Endothelial cell of umbilical vein (primary cell): ENCODE results near the gene ELP4. TPM values are rescaled to one million over a fixed set of nuclear protein-coding genes. Genes with fewer than 3 reads are reported as not detected.

Experiments
- BruUV-seq: library from RNA; stranded (reverse); fragments of 400-500 nt; replicated peaks from 2 replicates; lab custom pipeline; 2021; lab: Mats Ljungman, UMichigan
- CTCF ChIA-PET: fragments of 300-600, 350-600 bp; sonication (Branson Sonifier 250); formaldehyde crosslinking; loops from one replicate; lab custom pipeline; 2021; ENCODE audit warnings: antibody characterized with exemption, inconsistent platforms; lab: Charles Lee
- POLR2A ChIA-PET: fragments of 300-600, 350-600 bp; sonication (Branson Sonifier 250); formaldehyde crosslinking; loops from one replicate; lab custom pipeline; 2021; ENCODE audit warnings: antibody characterized with exemption, inconsistent platforms; lab: Charles Lee
- DNase-seq: peaks from one replicate; pipeline ENCODE4 v3.0.0-alpha.2; 2011; ENCODE audit warnings: low read depth, low spot score
- FAIRE-seq: peaks from 2 replicates; lab custom pipeline; 2011; peaks lifted over from hg19 to GRCh38; lab: Jason Lieb, UNC
- H2AFZ ChIP-seq: 2 replicates; pipeline ENCODE4 v1.6.0; 2012; ENCODE audit warnings: low read depth, low read length, control low read depth, inconsistent platforms
- H3K27ac ChIP-seq: 2 replicates; pipeline ENCODE4 v1.5.1; 2011; ENCODE audit warnings: low read depth, mild to moderate bottlenecking, control low read depth, low read length, moderate library complexity; ENCODE audit not compliant: insufficient read depth
- H3K27me3 ChIP-seq, 2 experiments: 2 replicates each; pipeline versions ENCODE4 v1.6.0 to v1.6.1; 2011; ENCODE audit warnings: low read length in 2 of 2, mixed read lengths in 1 of 2; ENCODE audit not compliant: control insufficient read depth in 2 of 2, insufficient read depth in 2 of 2
- H3K36me3 ChIP-seq, 2 experiments: 2 replicates in 1 of 2; 3 replicates in 1 of 2; pipeline ENCODE4 v1.5.1; 2011; ENCODE audit warnings: low read length in 2 of 2, mild to moderate bottlenecking in 1 of 2, moderate library complexity in 1 of 2; ENCODE audit not compliant: control insufficient read depth in 2 of 2, insufficient read depth in 2 of 2; ENCODE audit errors: extremely low read depth in 1 of 2
- H3K4me1 ChIP-seq: 3 replicates; pipeline ENCODE4 v1.5.1; 2011; ENCODE audit warnings: mild to moderate bottlenecking, low read length; ENCODE audit not compliant: control insufficient read depth, insufficient read depth; ENCODE audit errors: extremely low read depth
- H3K4me2 ChIP-seq: 2 replicates; pipeline ENCODE4 v1.6.1; 2011; ENCODE audit warnings: low read length, control low read depth, mixed read lengths; ENCODE audit not compliant: insufficient read depth
- H3K4me3 ChIP-seq, 3 experiments: fragments of 200-600 bp in 1 of 3; sonication (generic), shearing (Covaris generic) in 1 of 3; replicated peaks in 1 of 3; 2 replicates each; pipeline ENCODE4 v1.5.1; 2011 to 2016; ENCODE audit warnings: control low read depth in 3 of 3, low read length in 3 of 3, mild to moderate bottlenecking in 2 of 3, inconsistent platforms in 1 of 3, low read depth in 1 of 3, moderate library complexity in 1 of 3; ENCODE audit not compliant: insufficient read depth in 1 of 3
- H3K79me2 ChIP-seq: 2 replicates; pipeline ENCODE4 v1.6.0; 2012; ENCODE audit warnings: low read length, inconsistent platforms; ENCODE audit not compliant: control insufficient read depth, insufficient read depth
- H3K9ac ChIP-seq: replicated peaks from 2 replicates; pipeline ENCODE3; 2011; ENCODE audit warnings: low read length, control low read depth; ENCODE audit not compliant: insufficient read depth; ENCODE audit errors: extremely low read depth
- H3K9me1 ChIP-seq: replicated peaks from 3 replicates; pipeline ENCODE4 v1.6.0; 2011; ENCODE audit warnings: mild to moderate bottlenecking, low read length; ENCODE audit not compliant: control insufficient read depth, insufficient read depth; ENCODE audit errors: extremely low read depth
- H3K9me3 ChIP-seq: replicated peaks from 2 replicates; pipeline ENCODE4 v1.5.1; 2012; ENCODE audit warnings: low read length, inconsistent platforms; ENCODE audit not compliant: control insufficient read depth, insufficient read depth
- H4K20me1 ChIP-seq: replicated peaks from 2 replicates; pipeline ENCODE3; 2011; ENCODE audit warnings: mild to moderate bottlenecking, low read length; ENCODE audit not compliant: control insufficient read depth, insufficient read depth; ENCODE audit errors: extremely low read depth
- EZH2 ChIP-seq: IDR thresholded peaks from 2 replicates; pipeline ENCODE4 v1.6.1; 2012; ENCODE audit warnings: borderline replicate concordance, low read depth, mild to moderate bottlenecking, moderate library complexity, low read length, inconsistent platforms; ENCODE audit not compliant: severe bottlenecking
- GATA2 ChIP-seq: IDR thresholded peaks from 2 replicates; pipeline ENCODE4 v1.7.0; 2011; ENCODE audit warnings: low read depth, mild to moderate bottlenecking, moderate library complexity, mixed read lengths, low read length; ENCODE audit not compliant: insufficient read length, insufficient read depth
- JUN ChIP-seq: IDR thresholded peaks from 2 replicates; pipeline ENCODE4 v1.6.1; 2011; ENCODE audit warnings: borderline replicate concordance, low read depth; ENCODE audit not compliant: insufficient read length, insufficient read depth
- MYC ChIP-seq: IDR thresholded peaks from one replicate; pipeline ENCODE4 v1.6.1; 2011; ENCODE audit warnings: mild to moderate bottlenecking, low read depth, low read length
- POLR2A ChIP-seq: IDR thresholded peaks from 2 replicates; pipeline ENCODE4 v1.6.1; 2012; ENCODE audit warnings: low read depth, mild to moderate bottlenecking, control low read depth, low read length
- POLR2AphosphoS5 ChIP-seq: IDR thresholded peaks from 2 replicates; pipeline ENCODE4 v1.6.1; 2012; ENCODE audit warnings: low read depth, mild to moderate bottlenecking, control low read depth, low read length, moderate library complexity; ENCODE audit not compliant: insufficient read depth
- dilution Hi-C: fragments of 300-500 bp; cut with MboI; formaldehyde crosslinking; loops from one replicate; pipeline ENCODE4 v1.15.0; 2019; ENCODE audit warnings: low sequenced_read_pairs; ENCODE audit not compliant: extremely low pct_ligation_motif_present
- intact Hi-C: fragments of 100-400 bp; cut with micrococcal nuclease; formaldehyde crosslinking; loops from one replicate; pipeline ENCODE4 v1.10.0; 2022
- polyA plus RNA-seq, 4 experiments: library from polyadenylated mRNA; depleted of rRNA in 3 of 4; stranded (reverse) in 3 of 4; unstranded in 1 of 4; fragments of >200 nt; gene quantifications; 2 replicates each; pipeline versions ENCODE4 v1.2.1 to v1.2.3, GENCODE V29; 2011 to 2012; ENCODE audit warnings: missing spikeins in 1 of 4
- total RNA-seq: library from RNA; stranded (reverse); gene quantifications from 2 replicates; pipeline ENCODE4 v1.2.3, GENCODE V29; 2021
- TF ChIP-seq, protein P1 (sequence below): IDR thresholded peaks from 2 replicates; pipeline ENCODE4 v1.6.1; 2011; ENCODE audit not compliant: insufficient read depth, insufficient read length
- TF ChIP-seq, protein P2 (sequence below), 2 donors: IDR thresholded peaks; 1 replicate in 1 of 2; 2 replicates in 1 of 2; pipeline ENCODE4 v1.5.1; 2011; ENCODE audit warnings: low read length in 2 of 2, mild to moderate bottlenecking in 2 of 2, moderate library complexity in 2 of 2, control low read depth in 1 of 2, inconsistent platforms in 1 of 2, low read depth in 1 of 2; ENCODE audit not compliant: insufficient read depth in 1 of 2; ENCODE audit errors: extremely low read depth in 1 of 2

Gene ELP4
- total and polyA plus RNA-seq, 2 donors (not counting 3 experiments of a cell fraction or from before 2014, with no cell fraction given): 11.6 to 16.3 TPM

DNA sequence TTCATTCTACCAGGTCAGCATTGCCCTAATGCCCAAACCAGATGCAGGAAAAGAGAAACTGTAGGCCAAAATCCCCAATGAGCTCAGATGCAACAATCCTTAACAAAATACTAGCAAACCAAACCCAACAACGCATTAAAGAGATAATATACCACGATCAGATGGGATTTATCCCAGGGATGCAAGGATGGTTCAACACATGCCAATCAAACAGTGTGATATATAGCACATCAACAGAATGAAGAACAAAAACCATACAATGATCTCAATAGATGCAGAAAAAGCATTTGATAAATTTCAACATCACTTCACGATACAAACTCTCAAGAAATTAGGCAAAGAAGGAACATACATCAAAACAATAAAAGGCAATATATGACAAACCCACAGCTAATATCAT lies 45.1 kb upstream of the ELP4 start:
- Histone ChIP-seq H3K4me1 (no peaks in the 10 kb centered on the region), H3K4me3 (no peak overlapping the region), H3K9ac (no peak overlapping the region), H2AFZ (no peak overlapping the region), H3K36me3 (no peaks in the 10 kb centered on the region), H3K27ac (no peak overlapping the region), H3K79me2 (no peaks in the 10 kb centered on the region), H4K20me1 (no peaks in the 10 kb centered on the region), H3K27me3 (no peaks in the 10 kb centered on the region), H3K4me2 (no peak overlapping the region), H3K9me1 (no peaks in the 10 kb centered on the region), H3K9me3 (no peaks in the 10 kb centered on the region)
- no TSS peak for BruUV-seq
- intact Hi-C loops (no loop called here), dilution Hi-C loops (no loop called here)
- TF ChIP-seq, protein P1, sequence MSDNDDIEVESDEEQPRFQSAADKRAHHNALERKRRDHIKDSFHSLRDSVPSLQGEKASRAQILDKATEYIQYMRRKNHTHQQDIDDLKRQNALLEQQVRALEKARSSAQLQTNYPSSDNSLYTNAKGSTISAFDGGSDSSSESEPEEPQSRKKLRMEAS: no peak
- TF ChIP-seq POLR2AphosphoS5 (no peak), POLR2A (no peak), GATA2 (no peak), EZH2 (no peak), JUN (no peak), MYC (no peak)
- TF ChIP-seq, protein P2, sequence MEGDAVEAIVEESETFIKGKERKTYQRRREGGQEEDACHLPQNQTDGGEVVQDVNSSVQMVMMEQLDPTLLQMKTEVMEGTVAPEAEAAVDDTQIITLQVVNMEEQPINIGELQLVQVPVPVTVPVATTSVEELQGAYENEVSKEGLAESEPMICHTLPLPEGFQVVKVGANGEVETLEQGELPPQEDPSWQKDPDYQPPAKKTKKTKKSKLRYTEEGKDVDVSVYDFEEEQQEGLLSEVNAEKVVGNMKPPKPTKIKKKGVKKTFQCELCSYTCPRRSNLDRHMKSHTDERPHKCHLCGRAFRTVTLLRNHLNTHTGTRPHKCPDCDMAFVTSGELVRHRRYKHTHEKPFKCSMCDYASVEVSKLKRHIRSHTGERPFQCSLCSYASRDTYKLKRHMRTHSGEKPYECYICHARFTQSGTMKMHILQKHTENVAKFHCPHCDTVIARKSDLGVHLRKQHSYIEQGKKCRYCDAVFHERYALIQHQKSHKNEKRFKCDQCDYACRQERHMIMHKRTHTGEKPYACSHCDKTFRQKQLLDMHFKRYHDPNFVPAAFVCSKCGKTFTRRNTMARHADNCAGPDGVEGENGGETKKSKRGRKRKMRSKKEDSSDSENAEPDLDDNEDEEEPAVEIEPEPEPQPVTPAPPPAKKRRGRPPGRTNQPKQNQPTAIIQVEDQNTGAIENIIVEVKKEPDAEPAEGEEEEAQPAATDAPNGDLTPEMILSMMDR (IDR thresholded peaks at IDR 0.05; ENCODE audit: extremely low read depth in 1 of 2, insufficient read depth in 1 of 2, low read depth in 1 of 2, low read length in 2 of 2): no peak
- no peak for FAIRE-seq
- POLR2A ChIA-PET: no interaction called here
- DNase-seq: no peak
- CTCF ChIA-PET: no interaction called here
